Measurements from ENCODE around the gene IST1.

Gene IST1

GRCh38 chr16:71920658-71921057, 25.3 kb downstream of the IST1 start:
- DNase-seq, result no peak

- no peak for DNase-seq
Observed at GRCh38 chr16:71923941-71924690, 28.8 kb downstream of the IST1 start.

GRCh38 chr16:71924710-71925109, 29.4 kb downstream of the IST1 start:
- DNase-seq, result no peak

- no peak for DNase-seq
Observed at GRCh38 chr16:71927383-71927782, 32.1 kb downstream of the IST1 start.

- DNase-seq, result no peak
Observed at GRCh38 chr16:71927787-71928186, 32.5 kb downstream of the IST1 start.

- no peak for DNase-seq
Observed at GRCh38 chr16:71929048-71929447, 33.7 kb downstream of the IST1 start.

- no peak for DNase-seq
Observed at GRCh38 chr16:71930013-71930563, 34.8 kb downstream of the IST1 start.

GRCh38 chr16:71931001-71931400, 35.7 kb downstream of the IST1 start:
- DNase-seq, result no peak

- no peak for DNase-seq
Observed at GRCh38 chr16:71931599-71931998, 36.3 kb downstream of the IST1 start.

GRCh38 chr16:71933017-71933416, 37.7 kb downstream of the IST1 start:
- no peak for DNase-seq

GRCh38 chr16:71933913-71934695, 38.8 kb downstream of the IST1 start:
- DNase-seq, result no peak

- no peak for DNase-seq
Observed at GRCh38 chr16:71937868-71938510, 42.7 kb downstream of the IST1 start.

GRCh38 chr16:71943887-71944286, 48.6 kb downstream of the IST1 start:
- DNase-seq, result no peak

GRCh38 chr16:71945616-71946015, 50.3 kb downstream of the IST1 start:
- DNase-seq, result no peak

- DNase-seq, result no peak
Observed at GRCh38 chr16:71952825-71953224, 57.5 kb downstream of the IST1 start.

GRCh38 chr16:71954180-71954579, 58.8 kb downstream of the IST1 start:
- no peak for DNase-seq

GRCh38 chr16:71954699-71955195, 59.4 kb downstream of the IST1 start:
- no peak for DNase-seq

GRCh38 chr16:71956486-71956885, 61.2 kb downstream of the IST1 start:
- DNase-seq, result no peak

GRCh38 chr16:71961066-71962039, 66.0 kb downstream of the IST1 start:
- peak; percentile 85 for DNase-seq

GRCh38 chr16:71963125-71963875, 68.0 kb downstream of the IST1 start:
- DNase-seq, result no peak

GRCh38 chr16:71965223-71965622, 69.9 kb downstream of the IST1 start:
- DNase-seq, result no peak
